Kidney (tissue), 14 donors: ENCODE results near the gene SLC25A26. TPM values are rescaled to one million over a fixed set of nuclear protein-coding genes. Genes with fewer than 3 reads are reported as not detected.

Experiments
- DNase-seq, 5 donors: peaks; one replicate each; pipeline ENCODE4 v3.0.0-alpha.2; 2013 to 2020
- FAIRE-seq: peaks from 2 replicates; lab custom pipeline; 2012; peaks lifted over from hg19 to GRCh38; lab: Jason Lieb, UNC
- H3K27ac ChIP-seq, 2 donors: one replicate each; pipeline ENCODE4 v1.7.0; 2013; ENCODE audit warnings: low read depth in 2 of 2, low read length in 2 of 2, inconsistent platforms in 1 of 2
- H3K27me3 ChIP-seq: one replicate; pipeline ENCODE4 v1.7.1; 2013; ENCODE audit warnings: low read length, inconsistent platforms; ENCODE audit not compliant: control insufficient read depth, insufficient read depth
- H3K36me3 ChIP-seq, 3 donors: one replicate each; pipeline versions ENCODE4 v1.7.0 to v1.7.1; 2013; ENCODE audit warnings: low read length in 3 of 3, control low read depth in 1 of 3, inconsistent platforms in 1 of 3; ENCODE audit not compliant: insufficient read depth in 3 of 3, control insufficient read depth in 2 of 3
- H3K4me1 ChIP-seq, 3 donors: one replicate each; pipeline versions ENCODE4 v1.7.0 to v1.7.1; 2013; ENCODE audit warnings: low read length in 3 of 3, inconsistent platforms in 1 of 3, low read depth in 1 of 3; ENCODE audit not compliant: control insufficient read depth in 2 of 3, insufficient read depth in 2 of 3
- H3K4me3 ChIP-seq, 3 donors: one replicate each; pipeline versions ENCODE4 v1.7.0 to v1.8.1; 2013; ENCODE audit warnings: low read length in 3 of 3, control low read depth in 1 of 3, inconsistent platforms in 1 of 3
- H3K9ac ChIP-seq, 3 donors: one replicate each; pipeline versions ENCODE4 v1.7.0 to v1.7.1; 2013; ENCODE audit warnings: low read length in 3 of 3, control low read depth in 1 of 3, inconsistent platforms in 1 of 3
- H3K9me3 ChIP-seq, 3 donors: one replicate each; pipeline versions ENCODE4 v1.7.0 to v1.7.1; 2013; ENCODE audit warnings: low read length in 3 of 3, control low read depth in 1 of 3, inconsistent platforms in 1 of 3; ENCODE audit not compliant: control insufficient read depth in 2 of 3, insufficient read depth in 1 of 3
- CTCF ChIP-seq: IDR thresholded peaks from 3 replicates; pipeline ENCODE4 v1.5.1; 2012; ENCODE audit warnings: mild to moderate bottlenecking, moderate library complexity, borderline replicate concordance; ENCODE audit not compliant: insufficient read depth; ENCODE audit errors: extremely low read depth
- intact Hi-C: fragments of 100-400 bp; cut with DNase I; formaldehyde crosslinking; loops from one replicate; pipeline ENCODE4 v1.11.1; 2022
- polyA plus RNA-seq: library from polyadenylated mRNA; stranded (reverse); fragments of 350-450 nt; fragmentation: Illumina TruSeq; extraction: RNeasy Lipid Tissue Mini Kit (QIAGEN cat#74804); gene quantifications from one replicate; pipeline ENCODE4 v1.2.3, GENCODE V29; 2014; ENCODE audit warnings: low read depth, low replicate concordance; ENCODE audit not compliant: insufficient read depth
- total RNA-seq: library from RNA; stranded (reverse); fragmentation: NEBNext Ultra II Directional; extraction: Animal tissue kit (Norgen Biotek cat#: 25700); gene quantifications from one replicate; pipeline ENCODE4 v1.2.1, GENCODE V29; 2021
- donor health status: control.
- donor health status: control.
- donor health status: control.
- donor health status: control.
- donor health status: control.
- donor health status: DM: yes; HTN: yes; CAD: no.
- donor health status: Normal renal cell carcinoma (clear cell type).

Gene SLC25A26
- total and polyA plus RNA-seq, 2 donors from 2014 or later: 23.9 to 25.4 TPM

- H3K4me3 ChIP-seq: no peak overlapping the region
- intact Hi-C loops: no loop called here
- FAIRE-seq: no peak
- no peak overlapping the region for H3K27ac ChIP-seq
- no peak overlapping the region for H3K9ac ChIP-seq
- H3K27me3 ChIP-seq: no peaks in the 10 kb centered on the region
- TF ChIP-seq CTCF: no peak
- no peaks in the 10 kb centered on the region for H3K4me1 ChIP-seq
- H3K36me3 ChIP-seq: no peaks in the 10 kb centered on the region
- no peaks in the 10 kb centered on the region for H3K9me3 ChIP-seq
- DNase-seq: no peak
These were observed 20.0 kb upstream of the SLC25A26 start for GRCh38 chr3:66200786-66201185.

GRCh38 chr3:66203275-66203674 is 17.5 kb upstream of the SLC25A26 start:
- H3K9me3 ChIP-seq: no peaks in the 10 kb centered on the region
- no peak overlapping the region for H3K4me3 ChIP-seq
- H3K9ac ChIP-seq: no peak overlapping the region
- FAIRE-seq: no peak
- TF ChIP-seq CTCF: no peak
- no peak for DNase-seq
- no peaks in the 10 kb centered on the region for H3K36me3 ChIP-seq
- intact Hi-C loops: no loop called here
- no peak overlapping the region for H3K27ac ChIP-seq
- no peaks in the 10 kb centered on the region for H3K4me1 ChIP-seq
- no peaks in the 10 kb centered on the region for H3K27me3 ChIP-seq

GRCh38 chr3:66206806-66207205 is 14.0 kb upstream of the SLC25A26 start:
- FAIRE-seq (no peak), DNase-seq (no peak)
- Histone ChIP-seq H3K9me3 (no peaks in the 10 kb centered on the region), H3K4me3 (no peak overlapping the region), H3K27me3 (no peaks in the 10 kb centered on the region), H3K27ac (no peak overlapping the region), H3K36me3 (no peaks in the 10 kb centered on the region), H3K4me1 (no peaks in the 10 kb centered on the region), H3K9ac (no peak overlapping the region)
- intact Hi-C loops: no loop called here
- no peak for TF ChIP-seq CTCF

GRCh38 chr3:66208189-66208588 is 12.6 kb upstream of the SLC25A26 start:
- Histone ChIP-seq H3K4me3 (no peak overlapping the region), H3K36me3 (no peaks in the 10 kb centered on the region), H3K27me3 (no peaks in the 10 kb centered on the region), H3K9me3 (no peaks in the 10 kb centered on the region), H3K27ac (no peak overlapping the region), H3K4me1 (no peaks in the 10 kb centered on the region), H3K9ac (no peak overlapping the region)
- FAIRE-seq: no peak
- intact Hi-C loops: no loop called here
- no peak for TF ChIP-seq CTCF
- no peak for DNase-seq
